K562 (cell line): ENCODE data around the gene DSCAM. TPM values are rescaled to one million over a fixed set of nuclear protein-coding genes. Genes with fewer than 3 reads are reported as not detected.

Experiments used
- ATAC-seq: fragments of 200-7000 bp; cut with Tn5 transposase; 3 replicates; pipeline ENCODE4 v1.9.1; 2020; ENCODE audit warnings: moderate library complexity
- BruUV-seq: library from RNA; stranded (reverse); fragments of 400-500 nt; replicated peaks from 2 replicates; lab custom pipeline; 2021; lab: Mats Ljungman, UMichigan
- CTCF ChIA-PET: fragments of 300-600 bp; formaldehyde crosslinking; extraction: SDS; loops from one replicate; lab custom pipeline; 2021; ENCODE audit warnings: low intra/inter-chr PET ratio; lab: Yijun Ruan, JAX
- POLR2A ChIA-PET: fragments of 300-600, 350-650 bp; sonication (Branson Sonifier 250); formaldehyde crosslinking; extraction: SDS; loops from one replicate; lab custom pipeline; 2021; ENCODE audit warnings: antibody characterized with exemption, inconsistent platforms; lab: Yijun Ruan, JAX
- DNase-seq, 4 experiments: peaks; one replicate each; pipeline versions ENCODE4 v3.0.0 to v3.0.0-alpha.2; 2011 to 2018; ENCODE audit warnings: low spot score in 3 of 4, mixed read lengths in 3 of 4; ENCODE audit errors: extremely low read depth in 1 of 4
- FAIRE-seq: peaks from 2 replicates; lab custom pipeline; 2011; peaks lifted over from hg19 to GRCh38; lab: Jason Lieb, UNC
- H2AFZ ChIP-seq: 2 replicates; pipeline ENCODE4 v1.6.0; 2011; ENCODE audit warnings: low read depth, low read length, control low read depth, inconsistent platforms
- H3K27ac ChIP-seq: fragments of 200-600 bp; 3 replicates; pipeline ENCODE4 v1.8.0; 2011; ENCODE audit warnings: low read depth, mild to moderate bottlenecking, control low read depth, inconsistent platforms, low read length, moderate library complexity, mixed read lengths; ENCODE audit errors: extremely low read depth
- H3K27me3 ChIP-seq, 2 experiments: fragments of 300-600 bp in 1 of 2; 2 replicates in 1 of 2; 3 replicates in 1 of 2; pipeline versions ENCODE4 v1.6.0 to v1.8.0; 2011; ENCODE audit warnings: inconsistent platforms in 2 of 2, low read length in 2 of 2, mild to moderate bottlenecking in 1 of 2, mixed read lengths in 1 of 2, moderate library complexity in 1 of 2; ENCODE audit not compliant: control insufficient read depth in 2 of 2, insufficient read depth in 2 of 2
- H3K36me3 ChIP-seq: fragments of 300-600 bp; 3 replicates; pipeline ENCODE4 v1.8.0; 2011; ENCODE audit warnings: mild to moderate bottlenecking, low read length, inconsistent platforms; ENCODE audit not compliant: control insufficient read depth, insufficient read depth
- H3K4me1 ChIP-seq, 2 experiments: fragments of 200-600 bp in 1 of 2; replicated peaks in 1 of 2; 2 replicates in 1 of 2; 3 replicates in 1 of 2; pipeline versions ENCODE4 v1.5.1 to v1.8.0; 2011; ENCODE audit warnings: inconsistent platforms in 2 of 2, low read length in 2 of 2, mild to moderate bottlenecking in 1 of 2, mixed read lengths in 1 of 2, moderate library complexity in 1 of 2; ENCODE audit not compliant: control insufficient read depth in 2 of 2, insufficient read depth in 2 of 2
- H3K4me2 ChIP-seq: 2 replicates; pipeline ENCODE4 v1.6.1; 2011; ENCODE audit warnings: low read length, control low read depth, inconsistent platforms, mixed read lengths; ENCODE audit not compliant: insufficient read depth
- H3K4me3 ChIP-seq: fragments of 200-600 bp; sonication (generic), shearing (Covaris generic); 2 replicates; pipeline ENCODE4 v1.5.1; 2016; ENCODE audit warnings: control low read depth, inconsistent platforms
- H3K79me2 ChIP-seq: fragments of 200-600 bp; 3 replicates; pipeline ENCODE4 v1.8.0; 2011; ENCODE audit warnings: low read length, inconsistent platforms; ENCODE audit not compliant: control insufficient read depth, insufficient read depth
- H3K9ac ChIP-seq, 2 experiments: 2 replicates each; pipeline versions ENCODE4 v1.6.0 to v1.6.1; 2011; ENCODE audit warnings: low read depth in 2 of 2, low read length in 2 of 2, control low read depth in 1 of 2, inconsistent platforms in 1 of 2, mild to moderate bottlenecking in 1 of 2, mixed read lengths in 1 of 2; ENCODE audit not compliant: insufficient read depth in 1 of 2
- H3K9me1 ChIP-seq: one replicate; pipeline ENCODE4 v1.6.0; 2011; ENCODE audit warnings: inconsistent platforms, mild to moderate bottlenecking, low read length, moderate library complexity; ENCODE audit not compliant: control insufficient read depth, insufficient read depth
- H3K9me3 ChIP-seq: replicated peaks from 2 replicates; pipeline ENCODE4 v1.5.1; 2011; ENCODE audit warnings: low read depth, low read length, inconsistent platforms; ENCODE audit not compliant: control insufficient read depth, insufficient read depth
- H4K20me1 ChIP-seq: replicated peaks from 2 replicates; pipeline ENCODE4 v1.6.1; 2011; ENCODE audit warnings: low read length, inconsistent platforms, mixed read lengths; ENCODE audit not compliant: control insufficient read depth, insufficient read depth
- GATAD2B ChIP-seq: fragments of 450-650 bp; IDR thresholded peaks from 2 replicates; pipeline ENCODE4 v1.6.1; 2017; ENCODE audit warnings: mild to moderate bottlenecking, borderline replicate concordance
- MECOM ChIP-seq: fragments of 250-450 bp; sonication (Bioruptor Pico); IDR thresholded peaks from 2 replicates; pipeline ENCODE4 v1.8.0; 2022; ENCODE audit warnings: inconsistent platforms
- NCOA1 ChIP-seq: fragments of 450-650 bp; IDR thresholded peaks from 2 replicates; pipeline ENCODE4 v1.6.1; 2016; ENCODE audit warnings: low read depth
- ZNF780A ChIP-seq: fragments of 250-450 bp; sonication (Bioruptor Pico); IDR thresholded peaks from 2 replicates; pipeline ENCODE4 v1.5.0; 2021; ENCODE audit warnings: mild to moderate bottlenecking
- WGBS: fragments of 100-300 bp; shearing (Covaris generic); methylation state at CpG from one replicate; pipeline ENCODE4 v1.1.6; 2016; ENCODE audit warnings: low coverage, mixed read lengths; ENCODE audit not compliant: insufficient coverage; ENCODE audit errors: missing lambda C conversion rate; 5-methylcytosine and 5-hydroxymethylcytosine counted together
- in situ Hi-C: fragments of 300-500 bp; cut with MboI; formaldehyde crosslinking; loops from 4 replicates; pipeline ENCODE4 v1.15.0; 2018; ENCODE audit warnings: inconsistent platforms, mixed read lengths
- intact Hi-C: fragments of 100-400 bp; cut with micrococcal nuclease; formaldehyde crosslinking; loops from 2 replicates; pipeline ENCODE4 v1.14.2; 2022
- polyA plus RNA-seq, 8 experiments: library from polyadenylated mRNA; depleted of rRNA in 4 of 8; stranded (reverse) in 5 of 8; unstranded in 3 of 8; fragments of >200 nt; fragmentation: Nextera tagmentation in 2 of 8; fragmentation: Illumina TruSeq in 1 of 8; extraction: Ambion mirVana in 2 of 8; extraction: Trizol in 1 of 8; gene quantifications; 2 replicates each; pipeline versions ENCODE4 v1.2.1 to v1.2.3, GENCODE V29; 2011 to 2014; ENCODE audit warnings: inconsistent platforms in 1 of 8, missing spikeins in 1 of 8
- total RNA-seq, 7 experiments: library from RNA; depleted of rRNA in 6 of 7; stranded (reverse); fragments of >200 nt in 6 of 7; fragmentation: Illumina TruSeq in 2 of 7; extraction: Trizol in 2 of 7; gene quantifications; 2 replicates each; pipeline versions ENCODE4 v1.2.1 to v1.2.3, GENCODE V29; 2011 to 2021; ENCODE audit warnings: low replicate concordance in 1 of 7
- TF ChIP-seq, protein P1 (sequence below): sonication (generic); formaldehyde crosslinking; IDR thresholded peaks from 2 replicates; pipeline ENCODE4 v1.8.1; 2022; ENCODE audit warnings: missing genetic modification reagents
- TF ChIP-seq, protein P2 (sequence below): fragments of 250-450 bp; sonication (Bioruptor Pico); IDR thresholded peaks from 2 replicates; pipeline ENCODE4 v1.4.0; 2020; ENCODE audit warnings: mild to moderate bottlenecking, moderate library complexity
- TF ChIP-seq, protein P3 (sequence below): fragments of 250-450 bp; sonication (Bioruptor Pico); IDR thresholded peaks from 2 replicates; pipeline ENCODE4 v1.4.0; 2020

Gene DSCAM
- total and polyA plus RNA-seq, 9 of the 15 experiments (the other 6 are each of a cell fraction or from before 2014, with no cell fraction given): not detected

DNA sequence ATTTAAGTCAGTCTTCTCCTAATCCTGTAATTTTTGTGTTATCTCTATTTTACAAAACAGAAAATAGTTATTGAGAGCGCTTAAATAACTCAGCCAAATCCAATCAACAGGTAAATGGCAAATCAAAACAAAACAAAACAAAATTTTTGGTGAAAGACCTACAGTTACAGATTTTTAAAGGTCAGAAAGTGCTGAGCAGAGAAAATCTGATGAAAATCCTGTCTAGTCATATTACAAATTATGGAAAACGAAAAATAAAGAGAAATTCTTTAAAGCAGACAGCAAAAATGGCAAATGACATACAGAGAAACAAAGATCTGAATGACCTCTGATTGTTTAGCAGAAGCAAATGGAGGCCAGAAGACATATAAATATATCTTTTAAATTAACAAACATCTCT lies 497.4 kb downstream of the DSCAM start:
- Histone ChIP-seq H2AFZ (no peak overlapping the region), H3K4me2 (no peak overlapping the region), H3K4me1 (no peaks in the 10 kb centered on the region), H3K4me3 (no peak overlapping the region), H4K20me1 (no peaks in the 10 kb centered on the region), H3K9me3 (no peaks in the 10 kb centered on the region), H3K79me2 (no peaks in the 10 kb centered on the region), H3K27me3 (no peaks in the 10 kb centered on the region), H3K27ac (no peak overlapping the region), H3K36me3 (no peaks in the 10 kb centered on the region)
- no TSS peak for BruUV-seq
- 0% methylated on average over 2 of the region's 2 CpGs for WGBS
- intact Hi-C loops: no loop called here
- in situ Hi-C loops: no loop called here
- POLR2A ChIA-PET: no interaction called here
- no peak for ATAC-seq
- no peak for FAIRE-seq
- TF ChIP-seq ZNF780A (CRISPR knock-in tag) (no peak), NCOA1 (no peak)
- TF ChIP-seq, protein P1, sequence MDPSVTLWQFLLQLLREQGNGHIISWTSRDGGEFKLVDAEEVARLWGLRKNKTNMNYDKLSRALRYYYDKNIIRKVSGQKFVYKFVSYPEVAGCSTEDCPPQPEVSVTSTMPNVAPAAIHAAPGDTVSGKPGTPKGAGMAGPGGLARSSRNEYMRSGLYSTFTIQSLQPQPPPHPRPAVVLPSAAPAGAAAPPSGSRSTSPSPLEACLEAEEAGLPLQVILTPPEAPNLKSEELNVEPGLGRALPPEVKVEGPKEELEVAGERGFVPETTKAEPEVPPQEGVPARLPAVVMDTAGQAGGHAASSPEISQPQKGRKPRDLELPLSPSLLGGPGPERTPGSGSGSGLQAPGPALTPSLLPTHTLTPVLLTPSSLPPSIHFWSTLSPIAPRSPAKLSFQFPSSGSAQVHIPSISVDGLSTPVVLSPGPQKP: no peak
- TF ChIP-seq, all 486 proteins: peak for 0
- DNase-seq: no peak
- no peak overlapping the region for H3K9ac ChIP-seq
- no peaks in the 10 kb centered on the region for H3K9me1 ChIP-seq
- CTCF ChIA-PET: no interaction called here

DNA sequence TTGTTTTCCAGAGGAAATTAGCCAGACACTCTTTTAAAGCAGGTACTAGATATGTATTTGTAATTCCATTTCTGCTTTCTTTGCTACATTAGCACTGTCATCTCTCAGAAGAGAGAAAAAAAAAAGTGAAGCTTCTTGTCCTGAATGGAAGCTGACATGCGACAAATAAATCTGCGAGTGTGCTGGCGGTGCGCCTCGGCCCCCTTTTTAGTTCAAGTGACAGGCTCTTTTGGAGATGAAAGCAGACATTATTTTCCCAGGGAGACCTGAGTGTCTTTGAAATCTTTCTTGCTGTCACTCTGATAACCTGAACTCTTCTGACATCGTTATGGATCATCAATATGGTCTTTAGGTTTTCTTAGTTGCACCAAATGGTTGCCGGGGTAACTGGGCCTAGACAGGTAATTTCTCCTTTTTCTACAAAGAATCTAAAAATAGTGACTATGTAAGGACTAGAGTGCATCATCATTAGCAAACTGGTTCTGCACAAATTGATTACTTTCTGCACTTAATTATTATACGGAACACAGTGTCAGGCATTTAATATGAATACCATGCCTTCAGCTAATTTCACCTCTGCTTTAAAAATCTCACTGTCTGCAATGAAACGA lies 501.1 kb downstream of the DSCAM start:
- FAIRE-seq: no peak
- no peaks in the 10 kb centered on the region for H3K4me1 ChIP-seq
- no peaks in the 10 kb centered on the region for H3K9me1 ChIP-seq
- TF ChIP-seq GATAD2B (no peak), MECOM (CRISPR knock-in tag) (no peak)
- TF ChIP-seq, protein P2, sequence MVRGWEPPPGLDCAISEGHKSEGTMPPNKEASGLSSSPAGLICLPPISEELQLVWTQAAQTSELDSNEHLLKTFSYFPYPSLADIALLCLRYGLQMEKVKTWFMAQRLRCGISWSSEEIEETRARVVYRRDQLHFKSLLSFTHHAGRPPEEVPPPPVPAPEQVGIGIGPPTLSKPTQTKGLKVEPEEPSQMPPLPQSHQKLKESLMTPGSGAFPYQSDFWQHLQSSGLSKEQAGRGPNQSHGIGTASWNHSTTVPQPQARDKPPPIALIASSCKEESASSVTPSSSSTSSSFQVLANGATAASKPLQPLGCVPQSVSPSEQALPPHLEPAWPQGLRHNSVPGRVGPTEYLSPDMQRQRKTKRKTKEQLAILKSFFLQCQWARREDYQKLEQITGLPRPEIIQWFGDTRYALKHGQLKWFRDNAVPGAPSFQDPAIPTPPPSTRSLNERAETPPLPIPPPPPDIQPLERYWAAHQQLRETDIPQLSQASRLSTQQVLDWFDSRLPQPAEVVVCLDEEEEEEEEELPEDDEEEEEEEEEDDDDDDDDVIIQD (CRISPR knock-in tag): no peak
- TF ChIP-seq, protein P3, sequence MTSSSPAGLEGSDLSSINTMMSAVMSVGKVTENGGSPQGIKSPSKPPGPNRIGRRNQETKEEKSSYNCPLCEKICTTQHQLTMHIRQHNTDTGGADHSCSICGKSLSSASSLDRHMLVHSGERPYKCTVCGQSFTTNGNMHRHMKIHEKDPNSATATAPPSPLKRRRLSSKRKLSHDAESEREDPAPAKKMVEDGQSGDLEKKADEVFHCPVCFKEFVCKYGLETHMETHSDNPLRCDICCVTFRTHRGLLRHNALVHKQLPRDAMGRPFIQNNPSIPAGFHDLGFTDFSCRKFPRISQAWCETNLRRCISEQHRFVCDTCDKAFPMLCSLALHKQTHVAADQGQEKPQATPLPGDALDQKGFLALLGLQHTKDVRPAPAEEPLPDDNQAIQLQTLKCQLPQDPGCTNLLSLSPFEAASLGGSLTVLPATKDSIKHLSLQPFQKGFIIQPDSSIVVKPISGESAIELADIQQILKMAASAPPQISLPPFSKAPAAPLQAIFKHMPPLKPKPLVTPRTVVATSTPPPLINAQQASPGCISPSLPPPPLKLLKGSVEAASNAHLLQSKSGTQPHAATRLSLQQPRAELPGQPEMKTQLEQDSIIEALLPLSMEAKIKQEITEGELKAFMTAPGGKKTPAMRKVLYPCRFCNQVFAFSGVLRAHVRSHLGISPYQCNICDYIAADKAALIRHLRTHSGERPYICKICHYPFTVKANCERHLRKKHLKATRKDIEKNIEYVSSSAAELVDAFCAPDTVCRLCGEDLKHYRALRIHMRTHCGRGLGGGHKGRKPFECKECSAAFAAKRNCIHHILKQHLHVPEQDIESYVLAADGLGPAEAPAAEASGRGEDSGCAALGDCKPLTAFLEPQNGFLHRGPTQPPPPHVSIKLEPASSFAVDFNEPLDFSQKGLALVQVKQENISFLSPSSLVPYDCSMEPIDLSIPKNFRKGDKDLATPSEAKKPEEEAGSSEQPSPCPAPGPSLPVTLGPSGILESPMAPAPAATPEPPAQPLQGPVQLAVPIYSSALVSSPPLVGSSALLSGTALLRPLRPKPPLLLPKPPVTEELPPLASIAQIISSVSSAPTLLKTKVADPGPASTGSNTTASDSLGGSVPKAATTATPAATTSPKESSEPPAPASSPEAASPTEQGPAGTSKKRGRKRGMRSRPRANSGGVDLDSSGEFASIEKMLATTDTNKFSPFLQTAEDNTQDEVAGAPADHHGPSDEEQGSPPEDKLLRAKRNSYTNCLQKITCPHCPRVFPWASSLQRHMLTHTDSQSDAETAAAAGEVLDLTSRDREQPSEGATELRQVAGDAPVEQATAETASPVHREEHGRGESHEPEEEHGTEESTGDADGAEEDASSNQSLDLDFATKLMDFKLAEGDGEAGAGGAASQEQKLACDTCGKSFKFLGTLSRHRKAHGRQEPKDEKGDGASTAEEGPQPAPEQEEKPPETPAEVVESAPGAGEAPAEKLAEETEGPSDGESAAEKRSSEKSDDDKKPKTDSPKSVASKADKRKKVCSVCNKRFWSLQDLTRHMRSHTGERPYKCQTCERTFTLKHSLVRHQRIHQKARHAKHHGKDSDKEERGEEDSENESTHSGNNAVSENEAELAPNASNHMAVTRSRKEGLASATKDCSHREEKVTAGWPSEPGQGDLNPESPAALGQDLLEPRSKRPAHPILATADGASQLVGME (CRISPR knock-in tag): no peak

More for the DNA sequence above, 501.1 kb downstream of the DSCAM start:
- POLR2A ChIA-PET: no interaction called here
- intact Hi-C loops: no loop called here
- Histone ChIP-seq H3K27ac (no peak overlapping the region), H3K9ac (no peak overlapping the region), H3K4me3 (no peak overlapping the region), H2AFZ (no peak overlapping the region), H3K36me3 (no peaks in the 10 kb centered on the region), H4K20me1 (no peaks in the 10 kb centered on the region), H3K4me2 (no peak overlapping the region), H3K9me3 (no peaks in the 10 kb centered on the region), H3K79me2 (no peaks in the 10 kb centered on the region), H3K27me3 (no peaks in the 10 kb centered on the region)
- WGBS: 5% methylated on average over 9 of the region's 9 CpGs
- no TSS peak for BruUV-seq
- ATAC-seq (no peak), DNase-seq (no peak)
- CTCF ChIA-PET: no interaction called here
- in situ Hi-C loops: no loop called here
